K562 (cell line): ENCODE results near the gene ORMDL2. TPM values are rescaled to one million over a fixed set of nuclear protein-coding genes. Genes with fewer than 3 reads are reported as not detected.

ENCODE experiments used
- BRF2 ChIP-seq: IDR thresholded peaks from 3 replicates; pipeline ENCODE4 v1.6.1; 2011; ENCODE audit warnings: borderline replicate concordance, mild to moderate bottlenecking; ENCODE audit not compliant: insufficient read length, insufficient read depth
- SLC30A9 ChIP-seq: fragments of 250-450 bp; sonication (Bioruptor Pico); IDR thresholded peaks from 2 replicates; pipeline ENCODE4 v1.8.0; 2022; ENCODE audit warnings: mild to moderate bottlenecking, moderate library complexity
- SMARCC2 ChIP-seq: fragments of 450-650 bp; IDR thresholded peaks from 2 replicates; pipeline ENCODE4 v1.6.1; 2017; ENCODE audit warnings: antibody characterized with exemption, moderate library complexity, mild to moderate bottlenecking, low read depth
- TFAP4 ChIP-seq: sonication (generic); formaldehyde crosslinking; IDR thresholded peaks from 2 replicates; pipeline ENCODE4 v1.8.0; 2022; ENCODE audit warnings: missing genetic modification reagents, mild to moderate bottlenecking, moderate library complexity, borderline replicate concordance
- ZBTB11 ChIP-seq, 3 experiments: fragments of 200-800 bp in 1 of 3; fragments of 250-450 bp in 1 of 3; fragments of 450-650 bp in 1 of 3; sonication (Bioruptor Pico) in 1 of 3; sonication (Bioruptor generic) in 1 of 3; formaldehyde crosslinking in 1 of 3; IDR thresholded peaks; 2 replicates each; pipeline versions ENCODE4 v1.6.1 to v1.8.0; 2016 to 2022; ENCODE audit warnings: mild to moderate bottlenecking in 2 of 3, missing genetic modification characterization in 2 of 3, missing compliant biosample characterization in 1 of 3, moderate library complexity in 1 of 3
- ZBTB17 ChIP-seq: fragments of 450-650 bp; formaldehyde crosslinking; IDR thresholded peaks from 2 replicates; pipeline ENCODE4 v1.4.0; 2020; ENCODE audit warnings: mild to moderate bottlenecking
- polyA plus RNA-seq, 8 experiments: library from polyadenylated mRNA; depleted of rRNA in 4 of 8; stranded (reverse) in 5 of 8; unstranded in 3 of 8; fragments of >200 nt; fragmentation: Nextera tagmentation in 2 of 8; fragmentation: Illumina TruSeq in 1 of 8; extraction: Ambion mirVana in 2 of 8; extraction: Trizol in 1 of 8; gene quantifications; 2 replicates each; pipeline versions ENCODE4 v1.2.1 to v1.2.3, GENCODE V29; 2011 to 2014; ENCODE audit warnings: inconsistent platforms in 1 of 8, missing spikeins in 1 of 8
- total RNA-seq, 7 experiments: library from RNA; depleted of rRNA in 6 of 7; stranded (reverse); fragments of >200 nt in 6 of 7; fragmentation: Illumina TruSeq in 2 of 7; extraction: Trizol in 2 of 7; gene quantifications; 2 replicates each; pipeline versions ENCODE4 v1.2.1 to v1.2.3, GENCODE V29; 2011 to 2021; ENCODE audit warnings: low replicate concordance in 1 of 7
- TF ChIP-seq, protein P1 (sequence below): fragments of 250-450 bp; sonication (Bioruptor Pico); IDR thresholded peaks from 2 replicates; pipeline ENCODE4 v1.4.0; 2020
- TF ChIP-seq, protein P2 (sequence below): sonication (generic); formaldehyde crosslinking; IDR thresholded peaks from 2 replicates; pipeline ENCODE4 v1.8.0; 2022; ENCODE audit warnings: mild to moderate bottlenecking, low read depth, missing genetic modification reagents

ORMDL2 gene
- total and polyA plus RNA-seq, 9 of the 15 experiments (the other 6 are each of a cell fraction or from before 2014, with no cell fraction given) = 9.9 to 113 (median 34.4) TPM

DNA sequence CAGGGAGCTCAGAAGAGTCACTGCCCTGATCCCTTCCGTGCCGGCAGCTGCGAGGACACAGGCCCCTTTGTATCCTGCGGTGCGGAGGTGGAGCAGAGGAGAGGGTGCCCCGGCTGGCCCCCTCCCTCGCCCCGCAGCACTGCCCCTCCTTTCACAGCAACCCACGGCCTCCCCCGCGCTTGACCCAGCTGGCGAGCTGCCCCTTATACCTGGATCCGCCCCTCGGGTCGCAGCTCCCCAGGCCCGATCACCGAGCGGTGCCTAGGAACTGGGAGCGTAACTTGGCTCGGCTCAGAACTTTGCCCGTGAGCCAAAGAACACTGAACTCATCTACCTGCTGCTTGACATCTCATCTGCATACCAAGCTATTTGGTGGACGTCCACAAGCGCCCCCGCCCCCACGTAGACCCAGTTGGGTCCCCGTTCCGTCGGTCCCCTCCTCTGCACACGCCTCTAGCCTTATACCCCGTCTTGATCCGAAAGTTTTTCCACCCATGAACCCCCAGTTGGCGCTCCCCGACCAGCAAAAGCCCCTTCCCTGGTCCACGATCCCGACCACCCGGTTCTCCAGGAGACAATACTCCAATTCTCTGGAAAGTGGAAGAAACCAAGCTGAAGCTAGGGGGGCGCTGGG, 12.2 kb downstream of the ORMDL2 start (continued):
- TF ChIP-seq, protein P1, sequence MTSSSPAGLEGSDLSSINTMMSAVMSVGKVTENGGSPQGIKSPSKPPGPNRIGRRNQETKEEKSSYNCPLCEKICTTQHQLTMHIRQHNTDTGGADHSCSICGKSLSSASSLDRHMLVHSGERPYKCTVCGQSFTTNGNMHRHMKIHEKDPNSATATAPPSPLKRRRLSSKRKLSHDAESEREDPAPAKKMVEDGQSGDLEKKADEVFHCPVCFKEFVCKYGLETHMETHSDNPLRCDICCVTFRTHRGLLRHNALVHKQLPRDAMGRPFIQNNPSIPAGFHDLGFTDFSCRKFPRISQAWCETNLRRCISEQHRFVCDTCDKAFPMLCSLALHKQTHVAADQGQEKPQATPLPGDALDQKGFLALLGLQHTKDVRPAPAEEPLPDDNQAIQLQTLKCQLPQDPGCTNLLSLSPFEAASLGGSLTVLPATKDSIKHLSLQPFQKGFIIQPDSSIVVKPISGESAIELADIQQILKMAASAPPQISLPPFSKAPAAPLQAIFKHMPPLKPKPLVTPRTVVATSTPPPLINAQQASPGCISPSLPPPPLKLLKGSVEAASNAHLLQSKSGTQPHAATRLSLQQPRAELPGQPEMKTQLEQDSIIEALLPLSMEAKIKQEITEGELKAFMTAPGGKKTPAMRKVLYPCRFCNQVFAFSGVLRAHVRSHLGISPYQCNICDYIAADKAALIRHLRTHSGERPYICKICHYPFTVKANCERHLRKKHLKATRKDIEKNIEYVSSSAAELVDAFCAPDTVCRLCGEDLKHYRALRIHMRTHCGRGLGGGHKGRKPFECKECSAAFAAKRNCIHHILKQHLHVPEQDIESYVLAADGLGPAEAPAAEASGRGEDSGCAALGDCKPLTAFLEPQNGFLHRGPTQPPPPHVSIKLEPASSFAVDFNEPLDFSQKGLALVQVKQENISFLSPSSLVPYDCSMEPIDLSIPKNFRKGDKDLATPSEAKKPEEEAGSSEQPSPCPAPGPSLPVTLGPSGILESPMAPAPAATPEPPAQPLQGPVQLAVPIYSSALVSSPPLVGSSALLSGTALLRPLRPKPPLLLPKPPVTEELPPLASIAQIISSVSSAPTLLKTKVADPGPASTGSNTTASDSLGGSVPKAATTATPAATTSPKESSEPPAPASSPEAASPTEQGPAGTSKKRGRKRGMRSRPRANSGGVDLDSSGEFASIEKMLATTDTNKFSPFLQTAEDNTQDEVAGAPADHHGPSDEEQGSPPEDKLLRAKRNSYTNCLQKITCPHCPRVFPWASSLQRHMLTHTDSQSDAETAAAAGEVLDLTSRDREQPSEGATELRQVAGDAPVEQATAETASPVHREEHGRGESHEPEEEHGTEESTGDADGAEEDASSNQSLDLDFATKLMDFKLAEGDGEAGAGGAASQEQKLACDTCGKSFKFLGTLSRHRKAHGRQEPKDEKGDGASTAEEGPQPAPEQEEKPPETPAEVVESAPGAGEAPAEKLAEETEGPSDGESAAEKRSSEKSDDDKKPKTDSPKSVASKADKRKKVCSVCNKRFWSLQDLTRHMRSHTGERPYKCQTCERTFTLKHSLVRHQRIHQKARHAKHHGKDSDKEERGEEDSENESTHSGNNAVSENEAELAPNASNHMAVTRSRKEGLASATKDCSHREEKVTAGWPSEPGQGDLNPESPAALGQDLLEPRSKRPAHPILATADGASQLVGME (CRISPR knock-in tag) = no peak
- no peak for TF ChIP-seq BRF2
- peak; percentile 74; the same call in 1 of the 2 replicates for TF ChIP-seq TFAP4 (CRISPR knock-in tag)
- 0 out of 2 replicates have a peak, but pooled peaks have one; percentile 32 for TF ChIP-seq SMARCC2
- no peak for TF ChIP-seq ZBTB11 (CRISPR knock-in tag; IDR thresholded peaks at IDR 0.05)
- no peak for TF ChIP-seq SLC30A9 (CRISPR knock-in tag)
- 0 out of 2 replicates have a peak, but pooled peaks have one; percentile 64 for TF ChIP-seq ZBTB17 (CRISPR knock-in tag)
- TF ChIP-seq, protein P2, sequence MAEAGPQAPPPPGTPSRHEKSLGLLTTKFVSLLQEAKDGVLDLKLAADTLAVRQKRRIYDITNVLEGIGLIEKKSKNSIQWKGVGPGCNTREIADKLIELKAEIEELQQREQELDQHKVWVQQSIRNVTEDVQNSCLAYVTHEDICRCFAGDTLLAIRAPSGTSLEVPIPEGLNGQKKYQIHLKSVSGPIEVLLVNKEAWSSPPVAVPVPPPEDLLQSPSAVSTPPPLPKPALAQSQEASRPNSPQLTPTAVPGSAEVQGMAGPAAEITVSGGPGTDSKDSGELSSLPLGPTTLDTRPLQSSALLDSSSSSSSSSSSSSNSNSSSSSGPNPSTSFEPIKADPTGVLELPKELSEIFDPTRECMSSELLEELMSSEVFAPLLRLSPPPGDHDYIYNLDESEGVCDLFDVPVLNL = no peak
